Measurements from ENCODE around the gene SLC13A5.

GRCh38 chr17:6681671-6682070, 31.5 kb downstream of the SLC13A5 start:
- TF ChIP-seq POLR2A (IDR thresholded peaks at IDR 0.05; ENCODE audit: low read length), result no peak
- no peak for TF ChIP-seq GATA1 (IDR thresholded peaks at IDR 0.05; ENCODE audit: low read depth, low read length)

Data from erythroblast (primary cell).